Thyroid gland (tissue), 4 donors: ENCODE results near the gene NIPAL1.

Experiments
- POLR2A ChIP-seq, 2 donors: fragments of 450-650 bp; IDR thresholded peaks; one replicate each; pipeline ENCODE4 v1.6.1; 2017; ENCODE audit warnings: antibody characterized with exemption in 2 of 2, mild to moderate bottlenecking in 2 of 2, moderate library complexity in 1 of 2
- TF ChIP-seq, protein P1 (sequence below), 6 experiments: fragments of 200-600 bp in 3 of 6; fragments of 450-650 bp in 3 of 6; sonication (generic) in 3 of 6; IDR thresholded peaks; one replicate each; pipeline ENCODE4 v1.5.1; 2016 to 2019; ENCODE audit warnings: antibody characterized with exemption in 6 of 6, mild to moderate bottlenecking in 2 of 6, inconsistent platforms in 1 of 6, moderate library complexity in 1 of 6

GRCh38 chr4:48011722-48012121 is 4.8 kb upstream of the NIPAL1 start:
- TF ChIP-seq POLR2A (IDR thresholded peaks at IDR 0.05) = no peak
- TF ChIP-seq, protein P1, sequence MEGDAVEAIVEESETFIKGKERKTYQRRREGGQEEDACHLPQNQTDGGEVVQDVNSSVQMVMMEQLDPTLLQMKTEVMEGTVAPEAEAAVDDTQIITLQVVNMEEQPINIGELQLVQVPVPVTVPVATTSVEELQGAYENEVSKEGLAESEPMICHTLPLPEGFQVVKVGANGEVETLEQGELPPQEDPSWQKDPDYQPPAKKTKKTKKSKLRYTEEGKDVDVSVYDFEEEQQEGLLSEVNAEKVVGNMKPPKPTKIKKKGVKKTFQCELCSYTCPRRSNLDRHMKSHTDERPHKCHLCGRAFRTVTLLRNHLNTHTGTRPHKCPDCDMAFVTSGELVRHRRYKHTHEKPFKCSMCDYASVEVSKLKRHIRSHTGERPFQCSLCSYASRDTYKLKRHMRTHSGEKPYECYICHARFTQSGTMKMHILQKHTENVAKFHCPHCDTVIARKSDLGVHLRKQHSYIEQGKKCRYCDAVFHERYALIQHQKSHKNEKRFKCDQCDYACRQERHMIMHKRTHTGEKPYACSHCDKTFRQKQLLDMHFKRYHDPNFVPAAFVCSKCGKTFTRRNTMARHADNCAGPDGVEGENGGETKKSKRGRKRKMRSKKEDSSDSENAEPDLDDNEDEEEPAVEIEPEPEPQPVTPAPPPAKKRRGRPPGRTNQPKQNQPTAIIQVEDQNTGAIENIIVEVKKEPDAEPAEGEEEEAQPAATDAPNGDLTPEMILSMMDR (IDR thresholded peaks at IDR 0.05) = no peak
